Measurements from ENCODE around the gene NPW. TPM values are rescaled to one million over a fixed set of nuclear protein-coding genes. Genes with fewer than 3 reads are reported as not detected.

Gene NPW
- total and polyA plus RNA-seq, 2 donors (not counting 1 experiment from before 2014, with no cell fraction given): 0.20 to 0.99 TPM

- Histone ChIP-seq H2AFZ (ENCODE audit: low read length) (no peak overlapping the region), H3K9ac (ENCODE audit: insufficient read depth, low read length) (peak overlapping the region; percentile 62), H3K79me2 (ENCODE audit: control insufficient read depth, insufficient read depth, low read length) (peaks cover 19% of the 10 kb centered on the region), H3K27me3 (ENCODE audit: control insufficient read depth, insufficient read depth, low read length) (no peaks in the 10 kb centered on the region), H3K9me3 (ENCODE audit: control insufficient read depth, insufficient read depth, low read depth, low read length) (no peaks in the 10 kb centered on the region), H4K20me1 (ENCODE audit: control insufficient read depth, extremely low read depth, insufficient read depth, low read length) (no peaks in the 10 kb centered on the region), H3K4me3 (replicated peaks in 1 of 4; ENCODE audit: control extremely low read depth in 1 of 4, insufficient read depth in 1 of 4, low read depth in 3 of 4, low read length in 4 of 4) (no peak overlapping the region), H3K36me3 (ENCODE audit: control insufficient read depth, insufficient read depth, low read length) (peaks cover 23% of the 10 kb centered on the region), H3K4me1 (ENCODE audit: control insufficient read depth, extremely low read depth, insufficient read depth, low read length) (peaks cover 50% of the 10 kb centered on the region), H3K27ac (ENCODE audit: insufficient read depth, low read length) (peak overlapping the region; percentile 88), H3K4me2 (ENCODE audit: extremely low read depth, insufficient read depth, low read length) (peak overlapping the region; percentile 68)
- TF ChIP-seq, protein P1, sequence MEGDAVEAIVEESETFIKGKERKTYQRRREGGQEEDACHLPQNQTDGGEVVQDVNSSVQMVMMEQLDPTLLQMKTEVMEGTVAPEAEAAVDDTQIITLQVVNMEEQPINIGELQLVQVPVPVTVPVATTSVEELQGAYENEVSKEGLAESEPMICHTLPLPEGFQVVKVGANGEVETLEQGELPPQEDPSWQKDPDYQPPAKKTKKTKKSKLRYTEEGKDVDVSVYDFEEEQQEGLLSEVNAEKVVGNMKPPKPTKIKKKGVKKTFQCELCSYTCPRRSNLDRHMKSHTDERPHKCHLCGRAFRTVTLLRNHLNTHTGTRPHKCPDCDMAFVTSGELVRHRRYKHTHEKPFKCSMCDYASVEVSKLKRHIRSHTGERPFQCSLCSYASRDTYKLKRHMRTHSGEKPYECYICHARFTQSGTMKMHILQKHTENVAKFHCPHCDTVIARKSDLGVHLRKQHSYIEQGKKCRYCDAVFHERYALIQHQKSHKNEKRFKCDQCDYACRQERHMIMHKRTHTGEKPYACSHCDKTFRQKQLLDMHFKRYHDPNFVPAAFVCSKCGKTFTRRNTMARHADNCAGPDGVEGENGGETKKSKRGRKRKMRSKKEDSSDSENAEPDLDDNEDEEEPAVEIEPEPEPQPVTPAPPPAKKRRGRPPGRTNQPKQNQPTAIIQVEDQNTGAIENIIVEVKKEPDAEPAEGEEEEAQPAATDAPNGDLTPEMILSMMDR (conservative IDR thresholded peaks at IDR 0.05 in 1 of 2, IDR thresholded peaks at IDR 0.05 in 1 of 2; ENCODE audit: low read depth in 1 of 2, low read length in 2 of 2): no peak
- TF ChIP-seq EZH2 (IDR thresholded peaks at IDR 0.05; ENCODE audit: low read length, missing control alignments): no peak
- peak in 1 of 2 donors; percentile 47 for DNase-seq (ENCODE audit: low read depth in 2 of 2)
Measured at GRCh38 chr16:2038382-2039231, 19.0 kb downstream of the NPW start.

- H3K9ac ChIP-seq (ENCODE audit: insufficient read depth, low read length): peak overlapping the region; percentile 69
- H3K4me2 ChIP-seq (ENCODE audit: extremely low read depth, insufficient read depth, low read length): peak overlapping the region; percentile 68
- peak; percentile 36 to 93 for DNase-seq (ENCODE audit: low read depth in 2 of 2)
- TF ChIP-seq, protein P1 (conservative IDR thresholded peaks at IDR 0.05 in 1 of 2, IDR thresholded peaks at IDR 0.05 in 1 of 2; ENCODE audit: low read depth in 1 of 2, low read length in 2 of 2): no peak
- TF ChIP-seq EZH2 (IDR thresholded peaks at IDR 0.05; ENCODE audit: low read length, missing control alignments): no peak
- no peak overlapping the region for H3K4me3 ChIP-seq (replicated peaks in 1 of 4; ENCODE audit: control extremely low read depth in 1 of 4, insufficient read depth in 1 of 4, low read depth in 3 of 4, low read length in 4 of 4)
- H3K36me3 ChIP-seq (ENCODE audit: control insufficient read depth, insufficient read depth, low read length): peaks cover 23% of the 10 kb centered on the region
- peak overlapping the region; percentile 88 for H3K27ac ChIP-seq (ENCODE audit: insufficient read depth, low read length)
- H3K79me2 ChIP-seq (ENCODE audit: control insufficient read depth, insufficient read depth, low read length): peaks cover 14% of the 10 kb centered on the region
- H3K4me1 ChIP-seq (ENCODE audit: control insufficient read depth, extremely low read depth, insufficient read depth, low read length): peaks cover 50% of the 10 kb centered on the region
- H3K9me3 ChIP-seq (ENCODE audit: control insufficient read depth, insufficient read depth, low read depth, low read length): no peaks in the 10 kb centered on the region
- H2AFZ ChIP-seq (ENCODE audit: low read length): no peak overlapping the region
- no peaks in the 10 kb centered on the region for H3K27me3 ChIP-seq (ENCODE audit: control insufficient read depth, insufficient read depth, low read length)
- H4K20me1 ChIP-seq (ENCODE audit: control insufficient read depth, extremely low read depth, insufficient read depth, low read length): no peaks in the 10 kb centered on the region
Measured at GRCh38 chr16:2039274-2040031, 19.9 kb downstream of the NPW start.
